LNCAP (cell line): ENCODE measurements around the gene HSF2.

Experiments
- CTCF ChIP-seq: fragments of 450-650 bp; IDR thresholded peaks from 2 replicates; pipeline ENCODE4 v1.5.1; 2017; ENCODE audit warnings: mild to moderate bottlenecking

The HSF2 gene

GRCh38 chr6:122401104-122401503 is 1.7 kb downstream of the HSF2 start:
- no peak for TF ChIP-seq CTCF

GRCh38 chr6:122404444-122404843 is 5.0 kb downstream of the HSF2 start:
- TF ChIP-seq CTCF = no peak

GRCh38 chr6:122405417-122405816 is 6.0 kb downstream of the HSF2 start:
- no peak for TF ChIP-seq CTCF

- no peak for TF ChIP-seq CTCF
Measured at GRCh38 chr6:122406187-122406586, 6.7 kb downstream of the HSF2 start.

GRCh38 chr6:122407712-122408111 is 8.3 kb downstream of the HSF2 start:
- TF ChIP-seq CTCF = no peak

GRCh38 chr6:122408240-122408639 is 8.8 kb downstream of the HSF2 start:
- no peak for TF ChIP-seq CTCF

GRCh38 chr6:122408702-122409458 is 9.4 kb downstream of the HSF2 start:
- TF ChIP-seq CTCF = no peak

GRCh38 chr6:122412001-122412400 is 12.5 kb downstream of the HSF2 start:
- no peak for TF ChIP-seq CTCF
